Measurements from ENCODE around the gene MCM7. TPM values are rescaled to one million over a fixed set of nuclear protein-coding genes. Genes with fewer than 3 reads are reported as not detected.
A peak's percentile ranks its signal among the peaks of the same experiment; 100 is the strongest.

The MCM7 gene
- total and polyA plus RNA-seq, 2 of the 13 experiments (the other 11 are each of a cell fraction or from before 2014, with no cell fraction given) = 84.5 to 214 TPM

DNA sequence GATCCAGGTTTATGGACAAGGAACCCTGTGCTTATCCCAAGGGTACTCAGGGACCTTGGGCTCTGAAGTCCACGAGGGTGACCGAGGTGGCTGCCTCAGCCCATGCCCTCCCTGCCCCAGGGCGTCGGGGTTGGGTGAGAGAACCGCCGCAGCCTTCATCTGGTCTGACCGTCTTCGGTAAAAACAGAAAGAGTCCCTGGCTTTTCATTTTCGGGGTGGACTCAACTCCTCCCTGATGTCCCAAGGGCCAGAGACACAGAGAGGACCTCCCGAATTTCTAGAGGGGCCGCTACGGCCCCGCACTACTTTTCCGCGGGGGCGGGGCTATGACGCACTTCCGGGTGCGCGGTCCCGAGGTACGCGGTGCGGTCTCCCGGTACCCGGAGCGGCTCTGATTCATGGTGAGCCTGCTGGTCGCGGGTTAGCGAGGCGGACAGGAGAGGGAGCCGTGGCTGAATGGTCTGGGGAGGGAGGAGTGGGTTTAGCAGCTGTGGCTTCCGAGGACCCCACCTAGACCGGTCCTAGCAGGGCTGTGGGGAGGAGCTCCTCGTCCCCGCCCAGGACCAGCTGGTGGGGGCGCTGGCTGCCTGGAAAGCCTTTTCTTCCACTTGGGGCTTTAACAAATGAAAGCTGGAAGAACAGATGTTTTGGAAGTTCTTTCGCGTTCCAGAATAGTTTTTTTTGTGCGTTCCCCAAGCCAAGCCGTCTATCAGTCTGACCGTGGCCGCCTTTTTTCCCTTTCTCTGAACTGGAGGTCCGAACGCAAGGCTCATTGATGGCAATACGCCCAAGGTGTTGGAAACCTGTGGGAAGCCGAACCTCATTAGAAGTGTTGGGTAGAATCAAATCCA is 51.5 kb downstream of the MCM7 start, which contains the start of gene ZSCAN21 (continued):
- TF ChIP-seq GTF3A (CRISPR knock-in tag; conservative IDR thresholded peaks at IDR 0.05) = no peak
- no peak for TF ChIP-seq TCF7L2 (IDR thresholded peaks at IDR 0.05; ENCODE audit: low read depth, low read length)
- no peak for TF ChIP-seq NR1H2 (CRISPR knock-in tag; IDR thresholded peaks at IDR 0.05; ENCODE audit: borderline replicate concordance, low read depth)
- TF ChIP-seq TERF1 (CRISPR knock-in tag; IDR thresholded peaks at IDR 0.05) = no peak
- no peak for TF ChIP-seq SMAD3 (CRISPR knock-in tag; IDR thresholded peaks at IDR 0.05)
- no peak for TF ChIP-seq RARG (CRISPR knock-in tag; IDR thresholded peaks at IDR 0.05; ENCODE audit: low read depth)
- TF ChIP-seq FOXK1 (CRISPR knock-in tag; IDR thresholded peaks at IDR 0.05; ENCODE audit: borderline replicate concordance, low read depth) = peak; percentile 40; the same call in 1 of the 2 replicates
- TF ChIP-seq, protein P1, sequence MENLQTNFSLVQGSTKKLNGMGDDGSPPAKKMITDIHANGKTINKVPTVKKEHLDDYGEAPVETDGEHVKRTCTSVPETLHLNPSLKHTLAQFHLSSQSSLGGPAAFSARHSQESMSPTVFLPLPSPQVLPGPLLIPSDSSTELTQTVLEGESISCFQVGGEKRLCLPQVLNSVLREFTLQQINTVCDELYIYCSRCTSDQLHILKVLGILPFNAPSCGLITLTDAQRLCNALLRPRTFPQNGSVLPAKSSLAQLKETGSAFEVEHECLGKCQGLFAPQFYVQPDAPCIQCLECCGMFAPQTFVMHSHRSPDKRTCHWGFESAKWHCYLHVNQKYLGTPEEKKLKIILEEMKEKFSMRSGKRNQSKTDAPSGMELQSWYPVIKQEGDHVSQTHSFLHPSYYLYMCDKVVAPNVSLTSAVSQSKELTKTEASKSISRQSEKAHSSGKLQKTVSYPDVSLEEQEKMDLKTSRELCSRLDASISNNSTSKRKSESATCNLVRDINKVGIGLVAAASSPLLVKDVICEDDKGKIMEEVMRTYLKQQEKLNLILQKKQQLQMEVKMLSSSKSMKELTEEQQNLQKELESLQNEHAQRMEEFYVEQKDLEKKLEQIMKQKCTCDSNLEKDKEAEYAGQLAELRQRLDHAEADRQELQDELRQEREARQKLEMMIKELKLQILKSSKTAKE (CRISPR knock-in tag; IDR thresholded peaks at IDR 0.05; ENCODE audit: borderline replicate concordance) = no peak
- no peak for TF ChIP-seq JARID2 (CRISPR knock-in tag; IDR thresholded peaks at IDR 0.05; ENCODE audit: insufficient replicate concordance)
- peak; percentile 76; the same call in 1 of the 2 replicates for TF ChIP-seq ZNF205 (CRISPR knock-in tag; IDR thresholded peaks at IDR 0.05)
- TF ChIP-seq ZBTB20 (CRISPR knock-in tag; IDR thresholded peaks at IDR 0.05; ENCODE audit: borderline replicate concordance, low read depth) = 0 out of 2 replicates have a peak, but pooled peaks have one; percentile 57
- TF ChIP-seq ZFX (CRISPR knock-in tag; IDR thresholded peaks at IDR 0.05; ENCODE audit: low read depth) = peak; percentile 22; the same call in 1 of the 2 replicates
- TF ChIP-seq, protein P2, sequence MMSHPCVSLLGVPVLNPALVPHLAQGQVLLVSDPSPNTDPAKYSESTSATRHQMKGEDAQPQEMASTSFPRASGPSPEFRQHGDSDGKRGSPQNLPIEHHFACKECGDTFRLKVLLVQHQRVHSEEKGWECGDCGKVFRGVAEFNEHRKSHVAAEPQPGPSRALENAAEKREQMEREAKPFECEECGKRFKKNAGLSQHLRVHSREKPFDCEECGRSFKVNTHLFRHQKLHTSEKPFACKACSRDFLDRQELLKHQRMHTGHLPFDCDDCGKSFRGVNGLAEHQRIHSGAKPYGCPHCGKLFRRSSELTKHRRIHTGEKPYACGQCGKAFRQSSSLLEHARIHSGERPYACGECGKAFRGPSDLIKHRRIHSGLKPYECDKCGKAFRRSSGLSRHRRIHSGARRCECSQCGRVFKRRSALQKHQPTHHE (CRISPR knock-in tag; IDR thresholded peaks at IDR 0.05; ENCODE audit: borderline replicate concordance) = no peak
- TF ChIP-seq, protein P3, sequence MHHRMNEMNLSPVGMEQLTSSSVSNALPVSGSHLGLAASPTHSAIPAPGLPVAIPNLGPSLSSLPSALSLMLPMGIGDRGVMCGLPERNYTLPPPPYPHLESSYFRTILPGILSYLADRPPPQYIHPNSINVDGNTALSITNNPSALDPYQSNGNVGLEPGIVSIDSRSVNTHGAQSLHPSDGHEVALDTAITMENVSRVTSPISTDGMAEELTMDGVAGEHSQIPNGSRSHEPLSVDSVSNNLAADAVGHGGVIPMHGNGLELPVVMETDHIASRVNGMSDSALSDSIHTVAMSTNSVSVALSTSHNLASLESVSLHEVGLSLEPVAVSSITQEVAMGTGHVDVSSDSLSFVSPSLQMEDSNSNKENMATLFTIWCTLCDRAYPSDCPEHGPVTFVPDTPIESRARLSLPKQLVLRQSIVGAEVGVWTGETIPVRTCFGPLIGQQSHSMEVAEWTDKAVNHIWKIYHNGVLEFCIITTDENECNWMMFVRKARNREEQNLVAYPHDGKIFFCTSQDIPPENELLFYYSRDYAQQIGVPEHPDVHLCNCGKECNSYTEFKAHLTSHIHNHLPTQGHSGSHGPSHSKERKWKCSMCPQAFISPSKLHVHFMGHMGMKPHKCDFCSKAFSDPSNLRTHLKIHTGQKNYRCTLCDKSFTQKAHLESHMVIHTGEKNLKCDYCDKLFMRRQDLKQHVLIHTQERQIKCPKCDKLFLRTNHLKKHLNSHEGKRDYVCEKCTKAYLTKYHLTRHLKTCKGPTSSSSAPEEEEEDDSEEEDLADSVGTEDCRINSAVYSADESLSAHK (CRISPR knock-in tag; IDR thresholded peaks at IDR 0.05; ENCODE audit: borderline replicate concordance) = no peak
- TF ChIP-seq CSRNP2 (CRISPR knock-in tag; conservative IDR thresholded peaks at IDR 0.05; ENCODE audit: low read depth) = no peak
- TF ChIP-seq ZNF232 (CRISPR knock-in tag; IDR thresholded peaks at IDR 0.05; ENCODE audit: borderline replicate concordance) = no peak; the same call in 1 of the 2 replicates
- TF ChIP-seq IRF1 (CRISPR knock-in tag; IDR thresholded peaks at IDR 0.05; ENCODE audit: low read depth) = no peak
- TF ChIP-seq PHF5A (CRISPR knock-in tag; IDR thresholded peaks at IDR 0.05; ENCODE audit: low read depth, unreplicated experiment) = no peak

All from HepG2 (cell line).